IPS-18c (cell line): ENCODE data around the gene BTNL9.
"Not testable (repeated sequence)": the region's sequence is repeated elsewhere in the genome, so short reads cannot be mapped to it uniquely, and the experiment has no call there.

Experiments used
- H3K4me3 ChIP-seq: 2 replicates; pipeline ENCODE4 v1.7.0; 2013; ENCODE audit warnings: low read depth, mild to moderate bottlenecking, low read length, moderate library complexity; ENCODE audit not compliant: insufficient read depth
- H3K9me3 ChIP-seq: one replicate; pipeline ENCODE4 v1.6.1; 2013; ENCODE audit warnings: mild to moderate bottlenecking, low read length, moderate library complexity; ENCODE audit not compliant: control insufficient read depth, insufficient read depth

BTNL9 gene

DNA sequence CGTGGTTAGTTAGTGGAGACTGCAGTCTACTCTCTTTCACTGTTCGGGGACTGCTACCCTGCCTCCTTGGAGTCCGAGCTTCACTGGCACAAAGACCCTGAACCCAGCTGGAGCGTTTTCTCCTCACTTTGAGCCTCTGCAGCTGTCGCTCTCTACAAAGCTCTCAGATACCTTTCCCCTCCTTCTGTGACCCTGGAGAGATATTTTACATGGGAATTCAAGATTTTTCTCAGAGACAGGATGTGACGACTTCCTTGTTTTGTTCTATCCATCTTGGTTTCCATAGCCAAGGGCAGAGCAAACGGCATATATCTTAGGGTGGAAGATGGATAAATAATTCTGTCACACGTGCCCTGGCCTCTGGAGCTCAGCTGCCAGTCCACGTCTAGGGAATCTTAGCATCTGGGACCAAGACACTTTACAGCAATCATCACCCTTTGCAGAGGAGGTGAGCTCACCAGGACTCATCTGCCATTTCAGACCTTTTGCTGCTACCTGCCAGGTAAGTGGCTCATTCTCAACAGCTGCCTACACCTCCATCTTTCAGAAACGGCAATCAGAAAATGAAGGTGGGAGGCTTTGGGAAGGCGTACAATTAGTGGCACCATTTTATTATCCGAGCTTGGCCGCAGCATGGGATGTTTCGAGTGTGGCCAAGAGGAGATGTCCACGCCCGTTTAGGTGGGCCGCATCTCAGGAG lies at the start of gene BTNL9:
Gene BTNL9, plus strand, starts transcription at position 336 of the 700 bp plus-strand sequence. CDS start 5,224 bp downstream, outside the sequence.
- no peaks in the 10 kb centered on the region for H3K9me3 ChIP-seq
- H3K4me3 ChIP-seq: no peak within 1 kb of the TSS

GRCh38 chr5:180990882-180991242 lies 49.2 kb upstream of the BTNL9 start:
- no peaks in the 10 kb centered on the region for H3K9me3 ChIP-seq
- H3K4me3 ChIP-seq: no peak overlapping the region

GRCh38 chr5:181001947-181002346 lies 38.1 kb upstream of the BTNL9 start:
- Histone ChIP-seq H3K9me3 (no peaks in the 10 kb centered on the region), H3K4me3 (no peak overlapping the region)

GRCh38 chr5:181005791-181006190 lies 34.3 kb upstream of the BTNL9 start:
- H3K4me3 ChIP-seq: no peak overlapping the region
- no peaks in the 10 kb centered on the region for H3K9me3 ChIP-seq

- H3K4me3 ChIP-seq: no peak overlapping the region
- H3K9me3 ChIP-seq: no peaks in the 10 kb centered on the region
Observed at GRCh38 chr5:181008136-181008535, 31.9 kb upstream of the BTNL9 start.

GRCh38 chr5:181010018-181010417 lies 30.0 kb upstream of the BTNL9 start:
- not testable (repeated sequence) for H3K9me3 ChIP-seq

GRCh38 chr5:181014654-181015053 lies 25.4 kb upstream of the BTNL9 start:
- not testable (repeated sequence) for H3K4me3 ChIP-seq

More at GRCh38 chr5:181010018-181010417, 30.0 kb upstream of the BTNL9 start:
- not testable (repeated sequence) for H3K4me3 ChIP-seq

GRCh38 chr5:181017448-181017847 lies 22.6 kb upstream of the BTNL9 start:
- not testable (repeated sequence) for H3K9me3 ChIP-seq, H3K4me3 ChIP-seq

More at GRCh38 chr5:181014654-181015053, 25.4 kb upstream of the BTNL9 start:
- not testable (repeated sequence) for H3K9me3 ChIP-seq

DNA sequence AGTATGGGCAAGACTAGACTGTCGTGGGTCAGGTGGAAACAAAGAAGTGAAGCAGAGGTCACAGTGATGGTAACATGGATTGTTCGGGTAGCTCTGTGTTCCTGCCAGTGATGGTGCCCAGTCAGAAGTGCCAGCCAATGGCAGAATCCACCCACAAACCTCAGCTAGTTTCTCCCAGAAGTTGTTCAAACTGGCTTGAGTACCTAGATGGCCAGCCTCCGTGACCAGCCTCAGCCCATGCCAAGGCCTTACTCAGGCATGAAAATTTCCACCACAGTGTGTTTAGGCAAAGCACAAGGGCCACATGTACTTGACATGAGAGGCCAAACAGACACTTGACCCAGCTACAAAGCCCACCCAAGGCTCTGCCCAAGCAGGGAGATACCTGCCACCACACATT lies 19.4 kb upstream of the BTNL9 start:
- Histone ChIP-seq H3K4me3 (no peak overlapping the region), H3K9me3 (no peaks in the 10 kb centered on the region)

DNA sequence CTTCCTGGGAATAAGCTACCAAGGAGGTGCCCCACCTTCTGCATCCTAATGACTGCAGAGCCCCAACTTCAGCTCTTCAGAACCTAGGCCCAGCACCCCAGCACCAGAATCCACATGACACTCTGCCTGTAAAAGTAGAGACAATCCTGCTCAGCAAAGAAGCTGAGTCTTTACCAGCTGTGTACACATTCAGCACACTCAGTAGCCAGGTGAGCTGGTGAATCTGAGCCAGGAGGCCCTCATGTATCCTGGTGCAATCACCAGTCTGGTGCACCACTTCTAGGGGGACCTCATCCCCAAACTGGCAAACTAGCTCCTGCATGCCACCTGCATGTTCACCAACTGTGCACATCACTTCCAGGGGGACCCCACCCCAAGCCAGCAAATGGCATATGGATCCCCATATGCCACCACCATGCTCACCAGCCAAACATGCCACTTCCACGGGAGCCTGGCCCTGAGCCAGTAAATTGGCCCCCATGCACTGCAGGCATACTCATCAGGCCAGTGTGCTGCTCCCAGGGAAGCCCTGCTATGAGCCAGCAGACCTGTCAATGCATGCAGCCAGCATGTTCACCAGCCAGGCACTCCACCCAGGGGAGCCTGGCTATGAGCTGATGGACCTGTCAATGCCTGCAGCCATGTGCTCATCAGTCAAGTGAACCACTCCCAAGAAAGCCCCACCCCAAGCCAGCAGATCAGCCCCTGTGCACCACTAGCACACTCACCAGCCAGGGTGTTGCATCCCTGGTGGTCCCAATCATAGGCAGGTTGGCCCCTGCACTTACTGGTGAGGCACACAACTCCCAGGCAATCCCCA lies 15.6 kb upstream of the BTNL9 start:
- H3K9me3 ChIP-seq: no peaks in the 10 kb centered on the region
- no peak overlapping the region for H3K4me3 ChIP-seq

DNA sequence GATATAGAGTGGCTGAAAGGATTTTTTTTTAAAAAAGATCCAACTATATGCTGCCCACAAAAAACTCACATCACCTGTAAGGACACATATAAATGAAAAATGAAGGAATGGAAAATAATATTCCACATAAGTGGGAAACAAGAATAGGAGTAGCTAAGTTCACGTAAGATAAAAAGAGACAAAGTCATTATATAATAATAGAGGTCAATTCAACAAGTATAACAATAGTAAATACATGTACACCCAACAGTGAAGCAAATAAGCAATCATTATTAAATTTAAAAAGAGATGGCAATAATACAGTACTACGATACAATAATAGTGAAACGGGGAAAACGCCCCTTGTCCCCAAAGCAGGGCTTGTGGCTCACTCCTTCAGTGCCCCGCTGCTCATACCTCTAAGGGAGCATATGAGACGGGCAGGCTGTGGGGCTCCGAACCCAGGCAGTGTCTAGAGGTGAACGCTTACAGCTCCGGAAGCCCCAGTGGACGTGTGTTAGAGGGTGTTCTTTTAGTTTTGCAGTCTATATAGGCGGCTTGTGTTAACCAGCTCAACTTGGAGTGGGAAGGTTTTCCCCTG lies 12.5 kb upstream of the BTNL9 start:
- Histone ChIP-seq H3K4me3 (peak overlapping the region; percentile 44), H3K9me3 (no peaks in the 10 kb centered on the region)

- Histone ChIP-seq H3K9me3 (no peaks in the 10 kb centered on the region), H3K4me3 (peak overlapping the region; percentile 44)
Observed at GRCh38 chr5:181028032-181028819, 11.8 kb upstream of the BTNL9 start.

DNA sequence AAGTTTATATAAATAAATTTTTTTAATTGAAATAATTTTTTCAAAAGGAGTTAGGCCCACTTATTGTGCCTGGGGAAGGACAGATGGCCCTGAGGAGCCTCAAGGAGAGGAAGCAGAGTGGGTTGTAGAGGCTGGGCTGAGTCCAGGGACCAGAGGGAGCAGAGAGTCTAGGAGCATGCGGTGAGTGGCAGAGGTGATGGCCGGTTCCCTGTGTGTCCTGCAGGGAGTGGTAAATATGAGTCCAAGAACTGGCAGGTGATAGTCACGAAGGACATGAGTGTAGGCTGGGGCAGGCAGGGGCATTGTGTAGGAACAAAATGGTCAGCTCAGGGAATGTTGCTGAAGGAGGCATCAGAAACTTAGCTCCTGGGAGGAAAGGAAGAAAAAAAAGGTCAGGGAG lies 8.3 kb upstream of the BTNL9 start:
- H3K9me3 ChIP-seq: no peaks in the 10 kb centered on the region
- H3K4me3 ChIP-seq: no peak overlapping the region

GRCh38 chr5:181035991-181036815 lies 3.9 kb upstream of the BTNL9 start:
- no peak overlapping the region for H3K4me3 ChIP-seq
- no peaks in the 10 kb centered on the region for H3K9me3 ChIP-seq

DNA sequence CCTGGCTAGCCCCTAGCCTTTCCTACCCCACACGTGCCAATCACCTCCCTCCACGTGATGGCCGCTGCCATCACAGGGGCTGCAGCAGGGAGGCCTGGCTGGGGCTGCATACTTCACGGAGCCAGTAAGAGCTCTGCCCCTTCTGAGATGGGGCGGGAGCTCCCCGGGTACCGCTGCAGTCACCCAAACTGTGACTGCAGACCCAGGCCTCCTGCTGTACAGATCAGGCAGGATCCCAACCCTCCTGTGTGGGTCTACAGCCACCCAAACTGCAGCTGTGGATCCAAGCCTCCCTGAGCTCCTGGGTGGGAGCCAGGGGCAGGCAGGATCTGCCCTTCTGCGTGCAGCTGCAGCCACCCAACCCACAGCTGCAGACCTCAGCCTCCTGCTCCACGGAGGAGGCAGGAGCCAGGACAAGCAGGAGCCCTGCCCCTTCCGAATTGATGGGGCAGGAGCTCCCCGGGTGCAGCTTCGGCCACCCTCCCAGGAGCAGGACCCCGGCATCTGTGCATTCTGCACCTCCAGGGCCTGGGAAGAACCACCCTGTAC lies 3.2 kb upstream of the BTNL9 start:
- Histone ChIP-seq H3K9me3 (no peaks in the 10 kb centered on the region), H3K4me3 (no peak overlapping the region)

- no peaks in the 10 kb centered on the region for H3K9me3 ChIP-seq
Observed at GRCh38 chr5:181037365-181037861, 2.7 kb upstream of the BTNL9 start.

More at GRCh38 chr5:181037365-181037861, 2.7 kb upstream of the BTNL9 start:
- H3K4me3 ChIP-seq: no peak overlapping the region
